HG03095 (cell line): Measurements from ENCODE around the gene SREBF1.
"Not testable (repeated sequence)": the region's sequence is repeated elsewhere in the genome, so short reads cannot be mapped to it uniquely, and the experiment has no call there.

Experiments used
- ATAC-seq: cut with Tn5 transposase; IDR thresholded peaks from one replicate; pipeline ENCODE4 v1.9.1; 2021; ENCODE audit warnings: moderate library complexity; ENCODE audit not compliant: unreplicated experiment

The SREBF1 gene

DNA sequence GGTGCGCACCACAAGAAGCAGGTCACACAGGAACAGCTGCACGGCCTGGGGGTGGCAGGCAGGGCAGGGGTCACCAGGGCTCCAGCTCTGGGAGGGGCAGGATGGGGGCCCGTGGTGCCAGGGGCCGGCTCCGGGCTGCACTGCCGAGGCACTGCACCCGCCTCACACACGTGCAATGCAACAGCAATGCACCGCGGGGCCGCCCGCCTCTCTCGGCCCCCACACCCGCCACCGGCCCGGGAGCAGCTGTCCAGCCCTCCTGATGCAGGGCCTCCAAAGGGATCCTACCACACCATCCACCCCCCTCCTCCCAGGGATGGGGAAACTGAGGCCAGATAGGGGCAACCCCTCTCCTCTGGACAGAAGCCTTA, 23.1 kb downstream of the SREBF1 start:
- ATAC-seq = no peak

DNA sequence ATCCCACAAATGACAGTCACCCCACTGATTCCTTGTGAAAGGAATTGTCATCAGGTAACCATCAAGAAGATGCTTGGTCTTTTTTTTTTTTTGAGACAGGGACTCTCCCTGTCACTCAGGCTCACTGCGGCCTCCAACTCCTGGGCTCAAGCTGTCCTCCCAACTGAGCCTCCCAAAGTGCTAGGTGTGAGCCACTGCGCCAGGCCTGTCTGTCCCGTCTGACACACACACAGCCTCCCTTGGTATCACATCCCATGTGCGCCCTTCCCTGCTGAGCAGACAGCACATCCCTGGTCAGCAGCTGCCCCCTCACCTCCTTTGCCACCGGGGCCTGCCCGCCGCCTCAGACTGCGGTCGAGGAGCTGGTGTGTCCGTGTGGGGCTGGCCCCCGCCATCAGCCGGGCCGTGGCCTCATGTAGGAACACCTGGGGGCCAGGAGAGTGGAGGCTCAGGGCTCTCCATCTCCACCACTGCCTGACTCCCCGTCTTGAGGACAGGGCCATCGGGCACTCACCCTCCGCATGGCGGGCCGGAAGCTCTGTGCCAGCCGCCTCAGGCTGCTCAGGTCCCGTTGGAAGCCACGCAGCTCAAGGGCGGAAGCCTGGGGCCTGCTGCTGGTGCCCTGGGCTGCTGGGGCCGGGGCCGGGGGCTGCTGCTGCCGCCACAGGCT, 23.6 kb downstream of the SREBF1 start:
- no peak for ATAC-seq

DNA sequence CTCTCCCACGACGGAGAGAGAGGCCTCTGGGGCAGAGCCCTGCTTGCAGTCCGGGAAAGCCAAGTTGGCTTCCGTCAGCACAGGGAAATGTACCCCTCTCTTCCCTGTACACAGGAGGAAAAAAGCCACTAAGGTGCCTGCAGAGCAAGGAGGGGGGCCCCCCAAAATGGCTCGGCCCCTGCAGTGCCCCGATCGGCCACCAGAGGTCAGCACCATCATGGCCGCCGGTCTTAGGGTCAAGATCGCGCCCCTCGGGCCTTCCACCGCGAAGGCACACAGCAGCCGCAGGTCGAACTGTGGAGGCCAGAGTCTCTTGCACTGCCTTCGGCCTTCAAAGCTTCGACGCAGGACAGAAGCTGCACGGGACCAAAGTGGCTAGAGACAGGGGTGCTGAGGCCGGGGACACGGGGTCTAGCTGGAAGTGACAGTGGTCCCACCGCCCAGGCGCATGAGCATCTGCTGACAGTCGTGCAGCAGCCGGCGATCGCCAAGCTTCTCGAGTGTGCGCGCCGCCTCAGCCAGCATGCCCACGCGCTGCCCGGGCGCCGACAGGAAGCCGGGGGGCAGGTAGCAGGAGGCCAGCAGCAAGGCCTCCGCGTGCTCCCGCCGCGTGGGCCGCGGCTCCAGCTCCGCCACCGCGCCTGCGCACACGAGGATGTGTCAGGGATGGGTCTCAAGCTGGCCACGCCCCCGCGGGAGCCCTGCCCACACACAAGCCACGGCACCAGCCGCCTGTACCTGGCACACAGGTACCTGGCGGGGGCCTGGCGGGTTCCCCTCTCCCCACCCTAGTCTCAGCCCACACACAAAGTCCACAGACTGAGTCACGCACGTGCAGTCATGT, 24.4 kb downstream of the SREBF1 start:
- no peak for ATAC-seq

DNA sequence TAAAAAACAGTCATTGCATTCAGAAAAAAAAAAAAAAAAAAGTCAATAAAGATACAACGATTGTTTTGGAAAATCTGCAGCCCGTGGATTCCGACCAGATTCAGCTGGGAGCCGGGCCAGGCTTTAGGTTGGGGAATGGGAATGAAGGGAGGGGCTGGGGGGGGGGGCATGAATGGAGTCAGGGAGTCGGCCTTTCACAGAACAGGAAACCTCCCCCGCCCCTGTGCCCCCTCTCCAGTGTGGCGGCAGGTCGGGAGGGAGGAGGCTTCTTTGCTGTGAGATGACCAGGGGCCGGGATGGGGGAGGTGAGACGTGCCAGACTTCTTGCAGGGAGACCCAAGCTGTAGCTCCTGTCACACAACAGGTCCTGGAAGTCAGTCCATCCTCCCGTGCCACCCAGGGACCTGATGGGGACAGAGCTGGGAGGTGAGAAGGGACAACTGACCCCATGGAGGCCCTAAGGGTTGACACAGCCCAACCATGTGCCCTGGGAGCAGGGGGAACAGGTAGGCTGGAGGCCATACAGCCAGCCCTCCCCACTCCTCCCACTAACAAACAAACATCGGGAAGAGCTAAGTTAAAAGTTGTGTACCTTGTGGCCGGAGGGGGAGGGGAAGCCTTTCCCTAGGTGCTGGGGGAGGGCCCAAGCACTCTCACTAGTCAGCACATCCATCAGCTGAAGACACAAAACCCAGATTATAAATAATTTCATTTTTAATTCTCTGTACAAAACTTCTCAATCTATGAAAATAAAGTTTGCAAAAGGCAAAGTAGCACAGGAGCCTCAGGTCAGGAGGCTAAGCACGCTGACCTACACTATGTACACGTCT, 25.2 kb downstream of the SREBF1 start:
- no peak for ATAC-seq

DNA sequence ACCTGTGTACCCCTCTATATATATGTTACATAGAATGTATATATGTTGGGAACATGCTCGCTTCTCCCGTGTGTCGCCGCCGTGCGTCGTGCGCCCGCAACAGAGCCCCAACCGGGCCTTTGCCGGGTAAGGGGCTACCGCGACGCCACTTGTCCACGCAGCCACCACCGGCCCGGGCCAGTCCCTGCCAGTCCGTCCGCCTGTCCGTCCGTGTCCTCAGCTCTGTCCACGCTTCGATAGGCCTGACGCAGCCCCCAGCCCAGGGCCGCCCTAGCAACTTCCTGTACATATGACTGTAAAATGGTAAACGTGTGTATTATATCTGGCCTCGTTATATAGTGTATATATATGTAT, 25.9 kb downstream of the SREBF1 start:
- no peak for ATAC-seq

DNA sequence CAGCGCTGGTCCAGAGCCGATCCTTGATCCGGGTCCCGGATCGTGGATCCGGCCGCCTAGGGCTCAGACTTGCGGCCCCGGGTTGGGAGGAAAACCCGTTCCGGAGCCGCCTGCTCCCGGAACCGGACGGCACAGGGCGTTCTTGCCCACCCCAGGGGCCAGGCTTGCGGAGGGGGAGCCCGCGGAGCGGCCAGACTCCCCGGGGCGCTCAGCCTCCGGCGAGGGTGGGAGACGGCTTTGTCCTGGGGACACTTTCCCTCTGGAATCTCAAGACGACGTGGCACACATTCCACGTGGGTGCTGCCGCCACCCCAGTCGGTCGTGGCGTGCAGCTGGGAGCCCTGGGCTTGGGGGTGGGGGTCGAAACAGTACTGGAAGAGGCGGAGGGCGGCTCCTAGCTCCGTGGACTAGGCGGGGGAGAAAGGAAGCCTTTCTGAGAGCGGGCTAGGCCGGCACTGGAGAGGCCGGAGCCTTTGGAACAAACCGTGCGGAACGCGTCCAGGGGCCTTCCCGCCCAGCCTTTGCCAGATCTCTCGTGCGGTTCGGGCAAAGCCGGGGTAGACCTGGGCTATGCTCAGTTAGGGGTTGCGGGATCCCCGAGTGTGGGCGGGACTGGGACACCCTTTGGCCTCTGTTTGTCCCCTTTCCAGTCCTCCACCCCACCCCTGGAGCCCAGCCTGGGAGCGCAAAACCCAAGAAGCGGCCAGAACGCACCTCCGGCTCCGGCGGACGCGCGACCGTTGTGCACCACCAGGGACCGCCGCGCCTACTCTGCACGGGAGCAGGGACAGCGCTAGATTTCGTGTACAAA, 26.5 kb downstream of the SREBF1 start:
- ATAC-seq = no peak

DNA sequence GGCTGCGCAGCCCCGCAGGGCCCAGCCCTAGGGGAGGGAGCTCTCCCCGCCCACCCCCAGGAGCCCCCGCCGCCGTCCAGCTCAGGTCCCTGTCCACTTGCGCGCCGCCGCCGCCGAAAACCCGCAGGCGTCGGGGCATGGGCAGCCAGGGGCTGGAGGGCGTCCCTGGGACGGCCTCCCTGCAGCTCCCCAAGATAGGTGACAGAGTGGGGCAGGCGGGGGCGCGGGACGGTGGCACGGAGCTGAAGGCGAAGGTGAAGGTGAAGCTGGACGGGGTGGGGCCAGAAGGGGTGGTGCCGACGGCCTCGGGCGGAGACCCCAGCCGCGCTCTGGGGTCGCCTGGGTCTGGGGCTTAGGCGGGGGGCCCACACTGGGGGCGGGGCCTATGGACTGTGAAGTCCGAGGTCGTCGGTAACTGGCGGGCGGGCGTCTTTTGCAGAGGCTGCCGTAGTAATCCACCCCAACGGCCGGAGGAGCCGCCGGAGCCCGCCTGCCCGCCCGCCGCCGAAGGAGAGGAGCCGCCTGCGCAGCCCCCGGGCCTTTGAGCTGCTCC, 27.2 kb downstream of the SREBF1 start:
- ATAC-seq = no peak

DNA sequence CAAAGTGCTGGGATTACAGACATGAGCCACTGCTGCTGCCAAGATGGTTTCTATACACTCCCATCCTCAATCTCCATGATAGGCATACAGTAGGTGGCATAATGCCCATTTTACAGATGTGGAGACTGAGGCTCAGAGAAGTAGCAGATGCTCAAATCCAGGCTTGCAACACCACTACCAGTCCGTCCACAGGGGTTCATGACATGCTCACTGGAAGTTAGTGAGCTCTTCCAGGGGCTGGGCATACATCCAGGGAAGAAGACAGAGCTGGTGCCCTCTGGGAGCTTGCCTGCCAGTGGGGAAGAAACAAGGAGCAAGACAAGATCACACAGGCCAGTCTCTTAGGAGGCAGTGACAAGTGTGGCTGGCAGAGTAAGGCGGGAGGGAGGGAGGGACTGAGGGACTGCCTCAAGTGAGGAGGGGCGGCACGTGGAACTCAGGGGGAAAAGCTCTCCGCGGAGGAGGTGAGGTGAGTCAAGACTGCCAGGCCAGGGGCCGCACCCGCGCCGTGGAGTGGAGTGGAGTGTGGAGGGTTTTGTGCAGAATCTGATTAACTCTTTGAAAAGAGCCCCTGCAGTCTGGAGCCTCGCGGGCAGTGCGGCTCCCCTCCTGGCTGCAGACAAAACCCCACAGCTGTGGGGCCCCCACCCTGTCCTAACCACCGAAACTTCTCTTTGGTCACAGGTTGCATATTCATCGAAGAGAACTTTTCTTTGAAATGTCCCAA, 27.9 kb downstream of the SREBF1 start:
- ATAC-seq = peak; percentile 50

DNA sequence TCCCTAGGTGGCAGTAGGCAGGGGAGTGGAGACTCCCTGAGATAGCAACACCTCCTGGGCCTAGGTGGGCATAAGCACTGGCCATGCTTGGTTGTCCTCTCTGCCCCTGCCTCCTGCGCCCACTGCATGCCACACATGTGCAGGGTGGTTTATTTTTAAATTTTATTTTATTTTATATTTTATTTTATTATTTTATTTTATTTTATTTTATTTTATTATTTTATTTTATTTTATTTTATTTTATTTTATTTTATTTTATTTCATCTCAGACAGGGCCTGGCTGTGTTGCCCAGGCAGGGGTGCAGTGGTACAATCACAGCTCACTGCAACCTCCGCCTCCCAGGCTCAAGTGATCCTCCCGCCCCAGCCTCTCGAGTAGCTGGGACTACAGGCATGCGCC, 28.6 kb downstream of the SREBF1 start:
- ATAC-seq = not testable (repeated sequence)

DNA sequence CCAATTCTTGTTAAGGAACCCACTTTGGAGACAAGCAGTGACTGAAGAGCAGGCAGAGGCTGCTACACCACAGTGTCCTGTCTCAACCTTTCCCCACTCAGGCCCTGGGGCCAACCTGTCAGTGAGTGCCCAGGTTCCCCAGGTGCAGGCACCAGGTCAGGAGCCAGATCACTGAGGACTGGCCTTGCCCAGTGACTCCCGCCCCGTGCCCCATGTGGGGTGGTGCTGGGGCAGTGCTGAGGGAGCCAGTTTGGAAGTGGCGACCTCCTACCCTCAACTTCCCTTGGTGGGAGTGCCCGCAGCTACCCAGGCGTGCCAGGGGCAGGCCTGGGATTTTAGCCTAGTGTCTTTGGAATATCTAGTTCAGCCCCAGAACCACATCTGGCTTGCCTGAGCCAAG, 29.3 kb downstream of the SREBF1 start:
- no peak for ATAC-seq

DNA sequence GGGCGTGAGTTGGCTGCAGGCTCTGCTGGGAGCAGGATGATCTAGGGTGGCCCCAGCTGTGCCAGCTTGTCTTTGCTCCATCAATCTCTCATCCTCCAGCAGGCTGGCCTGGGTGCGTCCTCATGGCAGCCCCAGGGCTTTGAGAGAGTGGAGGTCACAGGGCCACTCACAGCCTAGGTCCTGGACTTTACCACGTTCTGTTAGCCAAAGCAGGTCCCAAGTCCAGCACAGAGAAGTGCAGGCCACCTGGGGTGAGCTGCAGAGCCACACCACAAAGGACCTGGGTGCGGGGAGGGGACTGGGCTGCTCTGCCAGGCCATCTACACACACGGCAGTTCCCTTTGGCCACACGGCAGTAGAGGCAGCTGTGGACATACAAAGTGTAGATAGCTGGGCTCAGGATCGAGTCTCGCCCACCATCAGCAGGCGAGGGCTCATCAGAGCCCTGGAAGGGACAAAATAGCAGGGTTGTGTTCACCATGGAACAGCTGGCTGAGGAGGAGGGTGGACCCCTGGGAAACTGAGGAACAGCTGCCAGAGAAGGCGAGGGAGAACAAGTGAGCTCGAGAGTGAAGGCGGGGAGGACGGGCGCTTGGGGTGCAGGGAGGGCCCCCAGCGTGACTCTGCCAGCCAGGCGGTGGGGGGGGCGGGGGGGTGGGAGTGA, 30.0 kb downstream of the SREBF1 start:
- no peak for ATAC-seq

DNA sequence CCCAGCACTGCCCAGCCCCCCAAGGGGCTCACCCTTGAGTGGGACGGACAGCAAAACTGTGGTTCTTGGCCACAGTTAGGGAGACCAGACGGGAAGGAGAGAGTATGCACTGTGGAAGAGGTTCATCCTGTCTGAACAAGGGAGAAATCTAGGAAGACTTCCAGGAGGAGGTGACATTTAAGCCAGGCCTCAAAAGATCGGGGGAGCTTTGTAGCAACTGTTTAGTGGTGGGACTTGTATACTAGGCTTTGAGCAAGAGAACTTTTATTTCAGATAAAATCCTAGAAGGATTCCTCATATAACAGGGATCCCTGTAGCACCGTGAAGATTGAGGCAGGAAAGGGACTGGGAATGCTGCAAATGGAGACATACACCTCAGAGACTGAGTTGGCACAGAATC, 30.8 kb downstream of the SREBF1 start:
- ATAC-seq = no peak

DNA sequence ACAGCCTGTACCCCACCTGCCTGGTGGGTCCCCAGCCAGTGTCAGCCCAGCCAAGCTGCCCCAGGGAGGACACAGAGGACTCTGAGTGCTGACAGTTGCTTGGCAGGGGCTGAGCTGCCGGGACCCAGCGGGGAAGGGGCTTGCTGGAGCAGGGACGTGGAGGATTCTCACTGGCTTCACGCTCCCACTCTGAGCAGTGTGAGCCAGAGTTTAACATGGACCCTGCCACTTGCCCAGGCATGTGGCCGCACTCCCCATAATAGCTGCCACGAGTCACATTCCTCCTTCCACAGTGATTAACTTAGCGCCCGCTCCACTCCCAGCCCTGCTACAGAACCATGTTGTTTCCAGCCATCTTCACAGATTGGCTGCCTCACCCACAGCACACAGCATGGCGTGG, 31.2 kb downstream of the SREBF1 start:
- ATAC-seq = no peak

DNA sequence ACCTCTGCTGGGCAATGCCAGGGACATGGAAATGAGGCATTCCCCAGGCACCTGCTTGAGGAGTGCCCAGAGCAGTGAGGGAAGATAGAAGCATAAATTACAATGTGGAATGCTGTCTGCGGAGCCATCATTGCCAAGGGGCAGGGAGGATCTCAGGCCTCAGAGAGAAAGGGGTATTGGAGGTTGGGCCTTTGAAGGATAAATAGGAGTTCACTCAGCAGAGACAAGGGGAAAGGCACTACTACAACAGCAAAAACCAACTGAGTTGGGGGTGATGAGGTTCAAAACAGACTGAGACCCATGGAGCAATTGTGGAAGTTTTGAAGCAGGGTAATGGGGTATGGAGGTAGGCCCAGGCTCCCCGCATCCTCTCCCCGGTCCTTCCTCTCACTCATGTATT, 32.8 kb downstream of the SREBF1 start:
- ATAC-seq = no peak

DNA sequence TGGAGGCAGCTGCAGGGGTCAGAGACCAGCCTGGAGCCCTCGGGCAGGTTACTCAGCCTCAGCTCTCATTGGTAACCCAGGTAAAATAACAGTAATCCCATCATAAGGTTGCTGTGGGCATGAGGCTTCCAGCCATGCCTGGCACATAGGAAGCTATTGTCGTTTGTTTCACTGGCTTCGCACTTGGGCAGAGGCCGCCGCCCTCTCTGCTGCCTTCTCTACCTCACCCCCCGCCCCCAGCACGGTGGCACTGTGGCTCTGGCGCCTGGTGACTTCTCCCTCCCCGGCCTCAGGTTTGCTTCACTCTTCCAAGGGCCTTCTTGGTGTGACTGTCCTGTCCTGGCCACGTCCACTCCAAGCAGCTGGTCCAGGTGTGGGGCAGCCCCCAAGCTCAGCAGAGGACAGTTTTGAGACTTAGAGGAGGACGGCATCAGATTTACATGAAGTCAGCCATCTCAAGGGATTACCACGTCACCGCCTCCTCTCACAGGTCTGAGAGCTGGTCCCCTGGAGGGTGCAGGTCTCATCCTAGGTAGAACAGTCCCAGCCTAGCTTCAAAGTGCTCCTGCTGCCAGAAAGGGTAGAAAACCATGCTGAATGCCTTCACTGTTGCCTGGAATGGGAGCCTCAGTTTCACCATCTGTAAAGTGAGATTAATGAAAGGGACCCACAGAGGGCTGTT, 34.8 kb downstream of the SREBF1 start:
- ATAC-seq = no peak

DNA sequence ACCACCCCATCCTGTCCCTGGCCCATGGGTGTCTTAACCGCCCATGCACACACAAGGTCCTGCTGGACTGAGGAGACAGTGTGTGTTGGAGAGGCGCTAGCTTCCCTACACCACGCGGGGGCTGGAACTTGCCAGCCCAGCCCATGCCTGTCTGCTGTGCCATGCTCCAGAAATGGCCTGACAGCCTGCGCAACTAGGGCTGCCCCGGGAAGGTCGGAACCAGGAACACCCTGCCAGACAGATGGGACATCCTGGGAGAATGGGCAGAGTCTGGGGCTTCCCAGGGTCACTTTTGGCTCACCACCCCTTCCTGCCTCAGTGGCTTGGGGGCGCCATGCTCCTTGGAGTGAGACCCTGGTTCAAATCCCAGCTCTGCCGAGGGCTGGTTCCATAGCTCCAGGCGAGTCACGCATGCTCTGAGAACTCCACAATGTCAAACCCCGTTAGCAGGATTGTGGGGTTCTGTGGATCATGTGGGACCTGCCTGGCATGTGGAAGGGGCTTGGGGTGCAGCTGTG, 36.2 kb downstream of the SREBF1 start:
- no peak for ATAC-seq

DNA sequence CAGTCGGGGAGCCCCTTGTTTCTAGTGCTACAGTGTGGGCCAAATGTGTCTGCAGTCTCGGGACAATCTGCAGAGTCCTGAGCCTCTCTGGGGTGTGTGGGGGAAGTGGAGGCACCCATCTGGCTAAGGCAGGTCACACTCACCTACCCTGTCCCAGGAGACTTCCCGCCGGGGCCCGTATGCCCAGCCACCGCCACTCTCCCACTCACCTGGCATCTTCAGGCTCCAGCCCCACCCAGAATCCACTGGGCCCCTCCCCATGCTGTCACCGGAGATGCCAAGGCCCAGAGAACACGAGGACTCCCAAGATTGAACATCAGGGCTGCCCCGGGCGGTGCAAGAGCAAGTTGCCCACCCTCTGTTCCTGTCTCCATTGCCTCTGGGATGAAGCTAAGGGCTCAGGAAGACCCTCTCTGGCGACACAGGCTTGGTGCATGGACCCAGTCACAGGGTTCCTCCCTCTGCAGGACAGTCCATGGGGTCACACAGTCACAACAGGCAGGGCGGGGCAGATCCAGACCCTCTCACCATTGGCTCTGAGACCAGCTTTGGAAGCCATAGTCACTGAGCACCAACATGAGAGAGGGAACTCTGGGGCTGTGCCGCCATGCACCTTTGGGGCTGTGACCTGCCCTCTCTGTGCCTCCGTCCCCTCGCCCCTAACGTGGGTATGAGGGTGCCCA, 38.1 kb downstream of the SREBF1 start:
- ATAC-seq = no peak

DNA sequence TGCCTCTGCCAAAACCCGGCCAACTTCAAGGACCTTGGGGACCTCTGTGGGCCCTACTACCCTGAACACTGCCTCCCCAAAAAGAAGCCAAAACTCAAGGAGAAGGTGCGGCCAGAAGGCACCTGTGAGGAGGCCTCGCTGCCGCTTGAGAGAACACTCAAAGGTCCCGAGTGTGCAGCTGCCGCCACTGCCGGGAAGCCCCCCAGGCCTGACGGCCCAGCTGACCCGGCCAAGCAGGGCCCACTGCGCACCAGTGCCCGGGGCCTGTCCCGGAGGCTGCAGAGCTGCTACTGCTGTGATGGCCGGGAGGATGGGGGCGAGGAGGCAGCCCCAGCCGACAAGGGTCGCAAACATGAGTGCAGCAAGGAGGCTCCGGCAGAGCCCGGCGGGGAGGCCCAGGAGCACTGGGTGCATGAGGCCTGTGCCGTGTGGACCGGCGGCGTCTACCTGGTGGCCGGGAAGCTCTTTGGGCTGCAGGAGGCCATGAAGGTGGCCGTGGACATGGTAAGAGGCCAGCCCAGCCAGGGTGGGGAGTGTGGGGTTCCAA, 38.7 kb downstream of the SREBF1 start:
- ATAC-seq = no peak
